Erythroblast (primary cell): ENCODE measurements around the gene NTHL1.

Experiments used
- GATA1 ChIP-seq: IDR thresholded peaks from 2 replicates; pipeline ENCODE4 v1.6.1; 2011; ENCODE audit warnings: low read depth, mild to moderate bottlenecking, control low read depth, low read length, moderate library complexity
- POLR2A ChIP-seq: IDR thresholded peaks from 2 replicates; pipeline ENCODE4 v1.6.1; 2011; ENCODE audit warnings: mild to moderate bottlenecking, low read length

GRCh38 chr16:2048116-2048543, 496 bp upstream of the NTHL1 start:
- TF ChIP-seq POLR2A (peak; percentile 34), GATA1 (no peak)
